ENCODE results near the gene RAB36.
A peak's percentile ranks its signal among the peaks of the same experiment; 100 is the strongest.

RAB36 gene

GRCh38 chr22:23109079-23109347, 36.3 kb upstream of the RAB36 start:
- DNase-seq, result no peak

- no peak for DNase-seq
Observed at GRCh38 chr22:23109441-23109978, 35.8 kb upstream of the RAB36 start.

- no peak for DNase-seq
Observed at GRCh38 chr22:23110190-23110921, 34.9 kb upstream of the RAB36 start.

GRCh38 chr22:23110922-23111527, 34.3 kb upstream of the RAB36 start:
- DNase-seq, result no peak

- no peak for DNase-seq
Observed at GRCh38 chr22:23112472-23113012, 32.7 kb upstream of the RAB36 start.

- no peak for DNase-seq
Observed at GRCh38 chr22:23113067-23113846, 32.0 kb upstream of the RAB36 start.

- DNase-seq, result no peak
Observed at GRCh38 chr22:23113847-23114720, 31.2 kb upstream of the RAB36 start.

- no peak for DNase-seq
Observed at GRCh38 chr22:23114721-23115020, 30.6 kb upstream of the RAB36 start.

GRCh38 chr22:23115369-23115768, 29.9 kb upstream of the RAB36 start:
- DNase-seq, result no peak

GRCh38 chr22:23115825-23116494, 29.3 kb upstream of the RAB36 start:
- DNase-seq, result no peak

GRCh38 chr22:23116506-23117263, 28.6 kb upstream of the RAB36 start:
- DNase-seq, result no peak

- no peak for DNase-seq
Observed at GRCh38 chr22:23117275-23117674, 28.0 kb upstream of the RAB36 start.

GRCh38 chr22:23117891-23118646, 27.2 kb upstream of the RAB36 start:
- DNase-seq, result no peak

- DNase-seq, result no peak
Observed at GRCh38 chr22:23118647-23119493, 26.4 kb upstream of the RAB36 start.

- DNase-seq, result peak; percentile 53
Observed at GRCh38 chr22:23119494-23120414, 25.5 kb upstream of the RAB36 start.

GRCh38 chr22:23120415-23120899, 24.8 kb upstream of the RAB36 start:
- DNase-seq, result no peak

- DNase-seq, result no peak
Observed at GRCh38 chr22:23121000-23121421, 24.3 kb upstream of the RAB36 start.

- DNase-seq, result no peak
Observed at GRCh38 chr22:23121424-23121823, 23.9 kb upstream of the RAB36 start.

Data from stimulated activated CD4-positive, alpha-beta T cell treated with anti-CD3 and anti-CD28 coated beads, Interleukin-4, amount 100 ng/mL, for 1 hour (primary cell).